Measurements from ENCODE around the gene TOM1L2.

TOM1L2 gene

DNA sequence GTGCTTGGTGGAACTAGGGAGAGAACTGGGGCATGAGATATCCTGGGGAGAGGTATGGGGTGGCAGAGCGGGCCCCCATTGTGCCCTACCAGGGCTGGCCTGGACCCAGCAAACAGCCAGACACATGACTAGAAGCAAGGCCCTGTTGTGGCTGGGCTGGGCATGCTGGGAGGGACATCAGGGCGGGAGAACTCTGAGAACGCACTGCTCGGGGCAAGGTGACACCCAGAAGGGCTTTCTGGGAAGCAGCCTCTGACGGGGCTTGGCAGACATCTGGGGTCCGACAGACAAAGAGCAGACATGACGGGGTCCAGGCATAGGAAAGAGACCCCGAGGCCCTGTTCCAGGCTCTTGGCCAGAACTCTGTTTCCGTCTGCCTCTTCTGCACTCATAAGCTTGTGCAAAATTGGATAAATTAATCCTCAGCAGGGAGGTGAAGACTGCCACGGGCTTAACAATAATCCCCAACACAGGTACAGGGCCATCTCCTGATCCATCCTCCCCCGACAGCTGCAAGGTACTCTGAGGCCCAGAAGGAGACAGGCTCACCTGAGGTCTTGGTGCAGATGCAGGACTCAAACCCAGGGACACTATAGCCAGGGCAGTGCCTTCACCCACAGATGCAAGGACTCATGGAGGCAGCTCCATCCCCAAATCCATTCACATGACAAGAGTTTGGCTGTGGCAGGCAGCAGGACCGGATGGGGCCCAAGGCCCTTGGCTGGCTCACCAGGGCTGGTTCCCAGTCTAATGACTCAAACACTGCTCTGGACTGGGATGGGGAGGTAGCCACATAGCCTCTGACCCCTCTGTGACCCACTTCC lies 140.8 kb downstream of the TOM1L2 start:
- no peak for DNase-seq

DNA sequence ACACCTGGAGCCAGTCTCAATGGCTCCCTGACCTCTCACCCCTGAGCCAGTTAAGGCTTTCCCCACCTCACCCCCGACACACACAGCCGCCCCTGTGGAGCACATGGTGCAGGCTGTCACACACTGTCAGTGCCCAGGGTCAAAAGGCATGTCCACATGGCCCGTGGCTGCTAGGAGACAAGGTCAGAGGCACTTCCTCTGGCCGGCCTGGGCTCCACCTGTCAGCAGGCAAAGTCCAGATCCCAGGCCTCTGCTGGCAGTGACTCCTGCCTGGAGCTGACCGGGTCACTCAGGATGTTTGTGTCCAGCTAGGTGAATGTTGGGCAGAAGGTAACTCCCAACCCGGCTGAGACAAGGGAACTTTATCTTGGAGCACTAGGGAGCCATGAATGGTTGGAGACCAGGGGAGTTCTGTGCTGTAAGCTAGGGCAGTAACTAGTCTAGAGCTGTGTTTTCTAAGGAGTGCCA lies 141.4 kb downstream of the TOM1L2 start:
- no peak for DNase-seq

DNA sequence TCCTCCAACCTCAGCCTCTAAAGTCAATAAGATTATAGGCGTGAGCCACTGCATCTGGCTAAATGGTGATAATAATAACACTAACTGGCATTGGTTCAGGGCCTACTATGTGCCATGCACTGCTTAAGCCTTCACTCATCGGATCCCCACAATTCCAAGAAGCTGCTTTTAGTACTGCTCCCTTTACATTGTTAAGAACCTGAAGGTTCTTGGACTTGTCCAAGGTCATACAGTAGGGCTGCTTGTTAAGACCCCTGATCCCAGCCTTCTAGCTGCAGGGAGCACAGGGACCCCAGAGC lies 142.0 kb downstream of the TOM1L2 start:
- no peak for DNase-seq

DNA sequence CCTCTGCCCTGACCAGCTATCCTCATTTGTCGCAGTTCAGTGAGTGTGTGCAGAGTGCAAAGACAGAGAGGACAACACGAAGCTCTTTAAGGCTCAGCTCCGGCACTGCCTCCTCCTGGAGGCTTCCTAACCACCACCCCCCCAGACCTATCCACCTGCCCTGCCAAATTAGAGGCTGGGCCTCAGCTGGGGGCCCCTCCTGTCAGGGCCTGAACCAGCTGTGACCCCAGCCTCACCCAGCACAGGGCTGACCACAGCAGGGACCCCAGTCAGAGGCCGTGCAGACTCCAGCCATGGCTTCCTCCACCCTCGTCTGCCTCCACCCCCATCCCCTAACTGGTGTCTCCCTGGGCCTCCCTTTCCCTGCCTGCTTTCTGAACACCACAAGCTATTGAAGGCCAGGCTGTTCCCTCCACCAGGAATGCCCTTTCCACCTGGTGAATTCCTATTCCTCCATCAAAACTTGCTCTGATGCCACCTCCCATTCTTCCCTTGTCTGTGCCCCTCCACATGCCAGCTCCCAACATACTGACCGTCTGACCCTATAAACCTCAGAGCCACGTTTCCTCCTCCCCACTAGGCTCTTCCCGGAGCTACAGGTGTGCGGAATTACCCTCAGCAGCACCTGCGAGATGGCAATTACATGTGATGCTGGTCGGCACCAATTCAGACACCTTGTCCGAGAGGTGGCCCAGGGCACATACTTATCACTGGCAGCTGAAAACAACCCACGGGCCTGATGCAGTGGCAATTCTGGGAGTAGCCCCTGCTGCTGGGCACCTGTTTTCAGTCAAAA lies 144.2 kb downstream of the TOM1L2 start:
- DNase-seq = no peak

DNA sequence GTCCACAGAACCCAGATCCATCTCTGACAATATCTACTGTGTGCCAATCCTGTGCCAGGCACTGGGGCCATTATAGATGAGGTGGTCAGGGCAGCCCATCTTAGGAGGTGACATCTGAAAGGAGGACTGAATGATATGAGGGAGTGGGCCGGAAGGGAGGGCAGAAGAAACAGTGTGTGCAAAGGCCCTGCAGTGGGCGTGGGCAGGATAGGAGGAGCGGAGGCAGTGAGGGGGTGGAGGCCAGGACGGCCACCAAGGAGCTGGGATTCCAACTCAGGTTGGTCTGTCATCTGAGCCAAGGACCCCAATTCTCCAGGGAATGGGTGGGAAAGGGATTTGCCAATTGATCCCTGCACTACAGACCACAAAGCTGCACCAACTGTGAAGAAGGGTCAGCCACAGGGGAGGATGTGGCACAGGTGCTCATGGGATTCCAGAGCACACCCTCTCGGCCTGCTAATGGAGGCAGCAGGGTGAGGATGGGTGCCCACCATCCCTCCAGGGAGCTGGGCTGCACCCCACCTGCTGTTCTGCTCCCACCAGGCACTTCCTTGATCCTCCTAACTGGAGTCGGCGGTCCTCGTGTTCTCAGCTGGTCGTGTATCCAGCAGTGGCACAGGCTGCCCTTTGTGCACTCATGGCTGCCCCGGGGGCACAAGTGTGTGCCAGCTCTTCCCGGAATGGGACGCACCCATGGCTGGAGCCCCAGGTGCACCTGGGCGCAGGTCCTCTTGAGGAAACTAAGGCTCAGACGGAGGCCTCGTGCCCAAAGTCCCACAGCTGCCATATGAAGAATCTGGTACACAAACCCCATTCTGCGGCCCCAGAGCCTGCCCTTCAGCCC lies 145.0 kb downstream of the TOM1L2 start:
- DNase-seq = no peak

DNA sequence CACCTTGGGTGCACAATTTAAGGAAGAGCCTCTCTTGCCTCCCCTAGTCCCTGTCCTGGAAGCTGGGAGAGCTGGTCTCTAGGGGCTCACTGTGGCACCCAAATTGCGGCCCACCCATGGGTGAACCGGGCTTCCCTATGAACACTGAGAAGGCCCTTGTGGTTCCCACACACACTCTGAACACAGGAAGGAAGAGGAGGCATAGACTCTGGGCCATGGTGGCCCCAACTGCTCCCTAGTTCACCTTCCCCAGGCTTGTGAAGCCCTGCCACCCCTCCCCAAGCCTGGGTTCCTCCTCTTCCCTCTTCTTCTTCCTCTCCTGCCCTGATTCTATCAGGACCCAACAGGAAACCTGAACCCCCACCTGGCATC lies 145.9 kb downstream of the TOM1L2 start:
- no peak for DNase-seq

DNA sequence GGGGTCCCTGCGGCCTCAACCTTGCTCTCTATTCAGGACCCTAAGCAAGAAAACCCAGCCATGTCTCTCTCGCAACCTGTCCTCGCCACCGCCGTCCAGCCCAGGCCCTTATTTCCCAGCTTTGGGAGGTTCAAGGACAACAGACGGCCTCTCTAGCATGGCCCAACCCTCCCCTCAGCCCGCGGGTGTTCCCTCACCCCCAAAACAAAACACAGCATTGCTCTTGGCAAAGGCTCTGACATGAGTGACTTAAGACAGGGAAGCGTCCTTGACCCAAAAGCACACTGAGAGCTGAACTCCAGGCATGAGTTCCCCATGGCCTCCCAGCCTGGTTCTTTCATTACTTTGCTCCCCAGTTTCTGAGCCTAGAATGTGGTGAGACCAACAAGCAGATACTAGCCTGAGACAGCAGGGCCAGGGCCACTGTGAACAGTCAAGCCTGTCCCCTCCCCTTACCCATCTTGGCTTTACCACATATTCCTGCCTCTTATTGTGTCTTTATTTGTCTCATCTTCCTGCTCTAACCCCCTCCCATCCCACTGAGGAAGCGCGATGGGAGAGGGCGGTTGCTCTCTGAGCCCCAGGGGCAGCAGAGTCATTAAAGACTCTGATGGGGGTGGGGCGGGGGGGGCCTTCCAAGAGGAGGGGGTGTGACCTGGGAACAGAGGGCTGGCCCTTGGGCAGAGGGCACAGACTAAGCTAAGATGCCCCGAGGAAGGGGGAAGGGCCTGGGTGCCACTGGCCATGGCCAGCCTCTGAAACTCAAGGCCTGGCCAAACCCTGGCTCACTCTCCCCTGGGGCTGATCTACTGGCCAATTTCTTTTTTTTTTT lies 147.2 kb downstream of the TOM1L2 start:
- DNase-seq = no peak

DNA sequence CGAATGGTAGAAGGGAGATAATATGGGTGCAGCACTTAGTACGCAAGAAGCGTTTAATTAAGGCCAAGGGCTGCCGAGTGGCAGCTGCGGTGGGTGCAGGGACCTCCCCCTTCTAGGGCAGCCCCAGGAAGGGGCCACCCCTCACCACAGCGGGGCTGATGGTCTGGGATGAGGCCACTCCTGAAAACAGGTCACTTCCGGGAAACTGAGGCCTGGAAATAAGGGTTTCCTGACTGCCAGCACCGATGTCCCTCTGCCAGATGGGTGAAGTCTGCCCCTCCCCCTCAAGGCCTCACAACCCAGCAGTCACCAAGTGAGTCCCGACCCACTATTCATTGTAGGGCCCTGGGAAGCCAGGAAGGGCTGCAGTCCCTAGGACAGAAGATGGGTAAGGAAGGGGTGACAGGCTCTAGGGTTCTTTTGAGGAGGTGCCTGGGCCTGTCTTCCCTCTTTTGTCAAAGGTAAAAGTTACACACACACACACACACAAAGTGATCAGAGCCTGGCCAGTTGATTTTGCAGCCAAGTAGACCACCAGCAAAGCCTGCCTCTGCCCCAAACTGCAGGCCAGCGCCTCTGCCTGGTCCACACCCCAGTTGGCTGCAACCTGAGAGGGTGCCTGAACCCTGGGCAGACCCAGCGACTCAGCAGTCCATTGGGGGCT lies 147.9 kb downstream of the TOM1L2 start:
- no peak for DNase-seq

DNA sequence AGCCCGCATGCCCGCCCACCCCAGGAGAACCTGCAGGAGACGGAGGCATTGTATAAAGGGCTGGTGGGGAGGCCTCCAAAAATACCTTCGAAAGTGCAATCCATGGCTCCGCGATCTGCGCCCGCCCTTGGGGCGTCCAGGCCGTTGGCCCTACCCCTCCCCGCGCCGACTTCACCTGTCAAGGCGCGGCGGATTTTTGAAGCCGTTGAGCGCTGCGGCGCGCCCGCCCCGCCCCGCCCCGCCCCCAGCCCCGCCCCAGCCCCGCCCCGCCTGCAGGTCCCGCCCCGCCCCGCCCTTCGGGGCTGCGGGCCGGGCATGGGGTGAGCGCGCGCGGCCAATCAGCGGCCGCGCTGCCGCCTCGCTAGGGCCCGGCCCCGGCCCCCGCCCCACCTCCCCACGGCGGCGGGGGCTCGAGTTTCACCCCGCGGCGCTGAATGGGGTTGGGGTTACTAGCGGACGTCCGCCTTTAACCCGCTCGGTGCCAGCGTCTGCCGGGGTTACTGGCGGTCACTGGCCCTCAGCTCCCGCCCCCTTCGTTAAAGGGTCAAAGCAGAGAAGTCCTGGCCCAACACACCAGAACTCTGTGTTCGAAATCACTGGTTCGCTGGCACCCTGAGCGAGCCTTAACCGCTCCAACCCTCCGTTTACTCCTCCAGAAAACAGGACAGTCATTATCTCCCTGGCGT lies 148.6 kb downstream of the TOM1L2 start:
- DNase-seq = peak; percentile 40 to 76 (median 58)

DNA sequence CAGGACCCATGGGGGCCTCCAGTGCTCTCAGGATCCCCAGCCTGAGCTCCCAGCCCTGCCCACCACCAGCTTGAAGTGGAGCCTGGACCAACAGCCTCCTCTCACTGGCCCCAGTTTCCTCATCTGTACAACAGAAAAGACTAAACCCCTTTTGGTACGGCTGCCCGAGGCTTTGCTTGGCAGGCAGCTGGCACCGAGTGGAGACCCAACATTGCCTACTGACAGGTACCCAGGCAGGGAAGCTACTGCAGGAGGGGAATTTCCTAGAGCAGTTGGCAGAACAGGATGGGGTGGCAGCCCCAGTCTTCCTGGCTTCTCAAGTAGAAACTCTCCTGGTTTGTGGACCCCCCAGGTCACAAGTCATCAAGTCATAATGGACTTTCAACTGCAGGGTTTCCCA lies 149.6 kb downstream of the TOM1L2 start:
- no peak for DNase-seq

DNA sequence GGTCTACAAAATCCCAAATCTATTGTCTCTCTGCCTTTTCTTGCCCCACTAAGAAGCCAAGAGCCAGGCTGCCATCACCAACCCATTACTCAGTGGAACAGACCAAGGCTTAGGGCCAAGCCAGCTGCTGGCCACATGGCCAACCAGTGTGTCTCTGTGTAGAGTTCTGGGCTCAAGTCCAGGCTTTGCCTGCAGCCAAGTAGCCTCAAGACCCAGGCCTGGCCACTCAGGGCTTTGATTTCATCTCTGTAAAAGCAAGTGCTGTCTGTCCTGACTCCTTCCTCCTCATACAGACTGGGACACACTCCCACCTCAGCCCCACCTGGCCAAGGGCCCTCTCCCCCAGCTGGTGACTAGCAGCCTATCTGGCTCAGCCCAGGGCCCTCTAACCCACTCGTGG lies 150.0 kb downstream of the TOM1L2 start:
- DNase-seq = no peak

DNA sequence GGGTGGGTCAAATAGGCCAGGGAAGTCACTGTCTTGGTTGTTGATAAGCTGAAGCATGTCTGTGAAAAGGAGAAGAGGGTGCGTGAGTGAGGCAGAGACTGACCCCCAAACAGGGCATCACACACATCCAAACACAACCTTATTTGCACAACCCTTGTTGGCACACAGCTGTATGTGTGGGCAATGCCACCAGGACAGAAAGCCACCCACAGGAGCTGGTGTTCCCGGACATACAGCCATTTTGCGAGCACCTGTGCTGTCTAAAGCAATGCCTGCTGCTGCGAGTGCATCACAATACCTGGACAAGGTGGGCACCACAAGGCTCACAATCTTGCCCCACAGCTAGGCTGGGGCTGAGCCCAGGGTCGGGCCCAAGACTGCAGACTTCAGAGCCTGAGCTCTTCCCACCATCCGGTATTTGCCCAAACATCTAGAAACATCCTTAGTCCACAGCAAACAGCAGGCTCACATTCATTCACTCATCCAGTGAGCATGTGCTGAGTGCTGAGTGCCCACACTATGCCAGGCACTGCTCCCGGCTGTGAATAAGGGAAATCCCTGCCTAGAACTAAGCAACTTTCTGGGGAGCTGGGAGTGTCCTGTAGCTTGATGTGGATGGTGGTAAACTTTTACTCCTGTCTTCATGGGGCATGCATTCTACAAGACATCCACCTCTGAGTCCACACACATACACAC lies 151.6 kb downstream of the TOM1L2 start:
- no peak for DNase-seq

DNA sequence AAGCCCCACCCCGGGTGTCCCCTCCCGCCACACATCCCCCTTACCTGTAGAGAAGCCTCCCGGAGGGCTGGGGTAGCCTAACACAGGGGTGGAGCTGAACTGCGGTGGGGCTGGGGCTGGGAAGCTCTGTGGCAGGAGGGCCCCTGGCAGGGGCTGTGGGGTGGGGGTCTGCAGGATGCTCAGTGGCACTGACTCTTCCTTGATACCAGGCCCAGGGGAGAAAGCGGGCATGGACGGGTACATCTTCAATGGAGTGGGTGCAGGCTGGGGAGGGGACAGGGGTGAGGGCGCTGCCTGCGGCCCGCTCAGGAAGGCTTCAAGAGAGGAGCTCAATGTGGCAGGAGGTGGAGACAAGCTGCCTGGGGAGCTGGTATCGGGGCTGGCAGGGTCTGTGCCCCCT lies 152.2 kb downstream of the TOM1L2 start:
- DNase-seq = no peak

DNA sequence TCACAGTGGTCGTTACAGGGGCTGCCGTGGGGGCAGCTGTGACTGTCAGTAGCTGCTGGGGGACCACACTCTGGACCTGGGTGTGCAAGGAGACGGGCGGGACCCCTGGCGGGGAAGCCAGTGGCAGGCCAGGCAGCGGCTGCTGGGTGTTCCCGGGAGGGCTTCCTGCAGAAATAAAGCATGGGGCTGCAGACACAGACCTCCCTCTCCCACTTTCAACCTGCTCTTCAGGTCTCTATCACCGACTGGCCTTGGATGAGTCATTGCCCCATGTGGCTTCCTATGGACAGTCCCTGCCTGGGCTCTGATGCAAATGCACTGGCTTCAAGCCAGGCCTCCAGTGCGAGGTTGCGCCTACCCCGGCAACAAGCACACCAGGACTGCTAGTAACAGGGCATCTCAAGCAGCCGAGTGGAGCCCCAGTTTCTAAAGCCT lies 152.6 kb downstream of the TOM1L2 start:
- peak in 1 of 4 experiments; percentile 11 for DNase-seq

DNA sequence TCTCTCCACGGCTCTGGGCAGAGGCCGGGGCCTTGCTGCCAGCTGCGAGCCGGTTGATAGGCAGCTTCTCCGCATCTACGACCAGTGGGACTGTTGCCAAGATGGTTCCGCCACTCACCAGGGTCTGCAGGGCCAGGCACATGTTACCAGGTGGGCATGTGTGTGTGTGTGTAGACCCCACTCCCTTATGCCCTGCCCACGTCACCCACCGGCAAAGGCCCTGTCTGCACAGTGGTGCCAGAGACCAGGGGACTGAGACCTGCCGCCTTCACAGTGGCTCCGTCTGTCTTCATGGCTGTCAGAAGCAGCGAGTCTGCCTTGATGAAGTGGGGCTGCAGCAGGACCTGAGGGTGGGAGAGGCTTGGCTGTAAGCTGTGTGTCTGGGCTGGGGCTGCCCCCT lies 153.1 kb downstream of the TOM1L2 start:
- no peak for DNase-seq

DNA sequence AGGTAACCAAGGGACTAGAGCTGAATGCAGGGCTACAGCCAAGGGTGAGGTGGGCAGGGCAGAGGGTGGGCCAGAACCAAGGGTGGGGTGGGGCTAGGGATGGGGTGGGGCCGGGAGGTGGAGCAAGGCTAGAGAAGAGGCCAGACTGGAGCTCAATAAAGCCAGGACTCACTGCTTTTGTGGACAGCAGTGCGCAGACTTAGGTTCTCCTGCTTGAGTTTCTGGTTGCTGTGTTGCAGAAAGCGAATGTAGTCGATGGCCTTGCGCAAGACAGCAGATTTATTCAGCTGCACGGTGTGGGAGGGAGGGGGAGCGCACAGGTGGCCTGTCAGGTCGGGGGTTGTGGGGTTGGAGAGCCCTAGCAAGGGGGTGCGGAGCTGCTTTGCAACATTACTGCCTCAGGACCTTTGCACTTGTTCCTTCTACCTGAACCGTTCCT lies 154.1 kb downstream of the TOM1L2 start:
- DNase-seq = no peak

DNA sequence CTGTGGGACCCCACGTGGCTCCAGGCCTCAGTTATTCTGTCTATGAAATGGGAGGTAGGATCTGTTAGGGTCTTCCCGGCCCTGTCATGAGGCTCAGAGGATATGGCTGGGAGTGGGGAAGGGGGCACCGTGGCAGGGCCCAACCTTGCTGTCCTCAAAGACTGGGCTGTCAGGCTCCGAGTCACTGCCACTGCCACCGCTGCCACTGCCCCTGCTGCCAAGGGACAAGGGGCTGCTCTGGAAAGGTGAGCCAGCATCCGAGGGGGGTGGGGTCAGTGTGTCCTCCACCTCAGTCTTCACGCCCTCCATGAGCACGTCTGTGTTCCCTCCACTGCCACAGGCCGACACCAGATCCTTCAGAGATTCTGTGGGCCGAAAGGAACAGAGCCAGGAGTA lies 154.7 kb downstream of the TOM1L2 start:
- no peak for DNase-seq

DNA sequence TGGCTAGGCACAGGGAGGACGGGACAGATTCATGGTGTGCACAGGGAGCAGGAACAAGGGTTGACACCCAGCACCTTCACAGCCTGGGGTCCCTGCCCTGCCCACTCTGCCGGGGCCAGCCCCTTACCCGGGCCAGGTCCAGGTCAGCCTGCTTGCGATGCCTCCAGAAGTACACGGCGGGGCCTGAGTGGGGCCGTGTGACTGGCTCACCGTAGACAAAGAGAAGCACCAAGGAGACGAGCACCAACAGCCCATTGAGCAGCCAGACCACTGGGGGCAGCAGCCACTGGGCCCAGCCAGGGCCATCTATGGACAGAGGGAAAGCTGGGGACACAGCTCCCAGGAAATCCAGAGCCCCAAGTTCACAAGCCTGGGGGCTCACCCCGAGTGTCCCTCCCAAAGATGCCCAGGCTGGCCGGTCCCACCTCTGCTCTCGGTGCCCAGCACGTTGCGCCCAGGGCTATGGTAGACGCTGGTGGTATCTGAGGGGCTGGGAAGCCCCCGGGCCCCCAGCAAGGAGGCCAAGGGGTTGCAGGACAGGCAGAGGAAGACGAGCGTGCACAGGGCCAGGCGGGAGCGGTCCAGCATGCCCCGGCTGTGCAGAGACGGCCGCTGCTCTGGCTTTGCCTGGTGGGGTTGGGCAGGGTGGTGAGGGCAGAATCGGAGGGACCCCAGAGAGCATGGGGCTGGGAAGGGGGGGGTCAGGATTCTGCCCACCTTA lies 155.2 kb downstream of the TOM1L2 start:
- no peak for DNase-seq

DNA sequence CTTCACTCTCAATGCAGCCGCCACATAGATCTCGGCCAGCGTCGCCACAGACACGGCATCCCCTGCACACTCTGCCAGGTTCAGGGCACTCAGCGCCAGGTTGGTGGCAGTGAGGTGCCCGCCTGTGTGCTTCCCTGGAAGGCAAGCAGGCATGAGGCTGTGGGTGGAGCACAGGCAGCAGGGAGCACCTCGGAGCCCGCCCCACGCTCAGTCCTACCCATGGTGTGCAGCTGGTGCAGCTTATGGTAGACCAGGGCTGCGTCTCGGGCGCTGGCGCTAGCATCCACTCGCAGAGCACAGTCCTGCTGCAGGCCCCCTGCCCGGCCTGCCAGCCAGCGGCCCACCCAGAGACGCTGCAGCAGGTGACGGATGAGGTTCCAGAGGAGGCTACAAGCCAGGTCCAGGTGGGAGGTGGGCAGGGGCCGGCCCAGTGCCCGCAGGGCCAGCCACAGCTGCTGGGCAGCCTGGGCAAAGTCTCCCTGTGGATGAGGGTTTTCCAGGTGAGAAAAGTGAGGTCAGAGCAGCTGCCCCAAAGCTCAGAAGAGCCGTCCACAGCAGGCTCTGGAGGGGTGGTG lies 155.9 kb downstream of the TOM1L2 start:
- DNase-seq = no peak

Data from activated naive CD4-positive, alpha-beta T cell (primary cell).